Heart right ventricle (tissue), 16 donors: ENCODE data around the gene ZXDC. TPM values are rescaled to one million over a fixed set of nuclear protein-coding genes. Genes with fewer than 3 reads are reported as not detected.

Experiments
- ATAC-seq, 8 donors: fragments of 200-7000 bp; cut with Tn5 transposase; one replicate each; pipeline ENCODE4 v1.9.1; 2020; ENCODE audit warnings: mild to moderate bottlenecking in 8 of 8, moderate library complexity in 8 of 8, moderate number of reproducible peaks in 1 of 8
- DNase-seq, 2 donors: peaks; one replicate each; pipeline ENCODE4 v3.0.0-alpha.2; 2020
- H3K27ac ChIP-seq, 10 donors: fragments of 200-600 bp; sonication (generic) in 2 of 10; one replicate each; pipeline versions ENCODE4 v1.5.0 to v1.8.0; 2020 to 2022; ENCODE audit warnings: mild to moderate bottlenecking in 3 of 10
- H3K27me3 ChIP-seq, 7 donors: fragments of 200-600 bp; one replicate each; pipeline ENCODE4 v1.8.0; 2021 to 2022; ENCODE audit warnings: mild to moderate bottlenecking in 2 of 7
- H3K36me3 ChIP-seq, 9 donors: fragments of 200-600 bp; sonication (generic) in 1 of 9; one replicate each; pipeline versions ENCODE4 v1.5.0 to v1.8.0; 2020 to 2022; ENCODE audit warnings: mild to moderate bottlenecking in 2 of 9
- H3K4me1 ChIP-seq, 9 donors: fragments of 200-600 bp; sonication (generic) in 1 of 9; one replicate each; pipeline versions ENCODE4 v1.5.0 to v1.8.0; 2020 to 2022; ENCODE audit warnings: mild to moderate bottlenecking in 4 of 9
- H3K4me3 ChIP-seq, 10 donors: fragments of 200-600 bp; sonication (generic) in 2 of 10; one replicate each; pipeline versions ENCODE4 v1.5.0 to v1.8.0; 2020 to 2022; ENCODE audit warnings: mild to moderate bottlenecking in 7 of 10, moderate library complexity in 2 of 10
- H3K9me3 ChIP-seq, 11 donors: fragments of 200-600 bp in 10 of 11; sonication (generic) in 2 of 11; one replicate each; pipeline versions ENCODE4 v1.5.0 to v1.8.0; 2013 to 2022; ENCODE audit warnings: mild to moderate bottlenecking in 2 of 11, control low read depth in 1 of 11, moderate library complexity in 1 of 11
- CTCF ChIP-seq, 9 donors: fragments of 200-600 bp; sonication (generic) in 2 of 9; IDR thresholded peaks; one replicate each; pipeline versions ENCODE4 v1.5.0 to v1.8.0; 2021 to 2022; ENCODE audit warnings: antibody characterized with exemption in 9 of 9, mild to moderate bottlenecking in 5 of 9, moderate library complexity in 1 of 9
- WGBS, 2 donors: extraction: QIAGEN DNeasy Blood & Tissue Kit; methylation state at CpG; one replicate each; pipeline ENCODE4 v1.1.7; 2013; ENCODE audit warnings: inconsistent platforms in 1 of 2; 5-methylcytosine and 5-hydroxymethylcytosine counted together
- intact Hi-C, 10 donors: fragments of 100-400 bp; cut with DNase I; formaldehyde crosslinking; loops; one replicate each; pipeline versions ENCODE4 v1.11.1 to v1.14.2; 2022
- polyA plus RNA-seq, 2 donors: library from polyadenylated mRNA; stranded (reverse); fragments of 200-250 nt; gene quantifications; one replicate each; pipeline ENCODE4 v1.2.3, GENCODE V29; 2013
- total RNA-seq, 10 donors: library from RNA; stranded (reverse); fragmentation: NEBNext Ultra II Directional in 3 of 10; extraction: Animal tissue kit (Norgen Biotek cat#: 25700) in 3 of 10; gene quantifications; one replicate each; pipeline versions ENCODE4 v1.2.1 to v1.2.4, GENCODE V29; 2021 to 2023
- donor health status: Arrhythmogenic right ventricular cardiomyopathy.
- donor health status: ischemic (EF 13 %, LVEDD 7.1; RV severe dilation, severe dysfunction).
- donor health status: healthy with polysubstance abuse.
- donor health status: DM: no; HTN: yes; CAD: no.
- donor health status: DM: no; HTN: no; CAD: no.
- donor health status: ischemic (EF 25% LVEDD 6.9; RV normal size, moderate dysfunction).
- donor health status: ischemic (EF 25% LVEDD 5.7; RV mildly dilated, moderate dysfunction).
- donor health status: healthy.
- donor health status: DM: yes; HTN: yes; CAD: no.
- donor health status: Ischemic cardiomyopathy.
- donor health status: ischemic (EF 35%, LVEDD 5.7; RV mildly dilated, moderate dysfunction).
- donor health status: nonischemic (EF 11% LVEDD 7.7; RV severe dilation, severe dysfunction).
- donor health status: DM: yes; HTN: yes; CAD: no.
- donor health status: PGD.
- donor health status: ischemic (EF 29% LVEDD 5.4; RV normal size, mild dysfunction).
- donor health status: nonischemic (EF 23%, LVEDD 6.1; RV moderate dilation, normal function).

ZXDC gene
- total and polyA plus RNA-seq, 12 donors, result 6.6 to 25.4 (median 19.4) TPM

- no peaks in the 10 kb centered on the region for H3K9me3 ChIP-seq
- peaks cover 0 to 22% (median 10%) of the 10 kb centered on the region in 9 donors for H3K4me1 ChIP-seq
- 91 to 93% methylated on average over 16 of the region's 16 CpGs for WGBS, 2 donors
- DNase-seq, result no peak
- no peak for ATAC-seq
- intact Hi-C loops, result no loop called here
- no peak overlapping the region for H3K27ac ChIP-seq
- no peaks in the 10 kb centered on the region for H3K36me3 ChIP-seq
- no peak for TF ChIP-seq CTCF (IDR thresholded peaks at IDR 0.05)
- H3K4me3 ChIP-seq, result no peak overlapping the region
- no peaks in the 10 kb centered on the region for H3K27me3 ChIP-seq
Measured at GRCh38 chr3:126488886-126489569, 13.3 kb upstream of the ZXDC start.

GRCh38 chr3:126488185-126488584, 12.5 kb upstream of the ZXDC start:
- no peak overlapping the region for H3K27ac ChIP-seq
- H3K4me3 ChIP-seq, result no peak overlapping the region
- no peak for DNase-seq
- H3K27me3 ChIP-seq, result no peaks in the 10 kb centered on the region
- TF ChIP-seq CTCF (IDR thresholded peaks at IDR 0.05), result no peak
- H3K9me3 ChIP-seq, result no peaks in the 10 kb centered on the region
- ATAC-seq, result no peak
- 87 to 89% methylated on average over 14 of the region's 14 CpGs for WGBS, 2 donors
- no peaks in the 10 kb centered on the region for H3K36me3 ChIP-seq
- peaks cover 0 to 22% (median 10%) of the 10 kb centered on the region in 9 donors for H3K4me1 ChIP-seq
- intact Hi-C loops, result no loop called here

GRCh38 chr3:126487151-126487771, 11.6 kb upstream of the ZXDC start:
- DNase-seq (peak in 1 of 2 donors; percentile 36), ATAC-seq (peak; percentile 58 to 85 (median 74))
- H3K4me3 ChIP-seq, result no peak overlapping the region
- intact Hi-C loops, result no loop called here
- TF ChIP-seq CTCF (IDR thresholded peaks at IDR 0.05), result peak in 7 of 9 donors; percentile 29 to 43 (median 34)
- peak overlapping the region in 6 of 10 donors; percentile 11 to 56 (median 32) for H3K27ac ChIP-seq
- H3K4me1 ChIP-seq, result peaks cover 0 to 22% (median 10%) of the 10 kb centered on the region in 9 donors
- H3K9me3 ChIP-seq, result no peaks in the 10 kb centered on the region
- no peaks in the 10 kb centered on the region for H3K36me3 ChIP-seq
- 39 to 41% methylated on average over 17 of the region's 17 CpGs for WGBS, 2 donors
- H3K27me3 ChIP-seq, result no peaks in the 10 kb centered on the region

GRCh38 chr3:126486360-126486847, 10.7 kb upstream of the ZXDC start:
- 76 to 77% methylated on average over 14 of the region's 14 CpGs for WGBS, 2 donors
- H3K4me3 ChIP-seq, result no peak overlapping the region
- peaks cover 0 to 26% (median 10%) of the 10 kb centered on the region in 9 donors for H3K4me1 ChIP-seq
- no peaks in the 10 kb centered on the region for H3K27me3 ChIP-seq
- no peaks in the 10 kb centered on the region for H3K9me3 ChIP-seq
- TF ChIP-seq CTCF (IDR thresholded peaks at IDR 0.05), result no peak
- H3K27ac ChIP-seq, result peak overlapping the region in 1 of 10 donors; percentile 56
- no peak for ATAC-seq
- no peaks in the 10 kb centered on the region for H3K36me3 ChIP-seq
- intact Hi-C loops, result no loop called here
- peak in 1 of 2 donors; percentile 14 for DNase-seq
